Keratinocyte (primary cell): ENCODE results near the gene NF1. TPM values are rescaled to one million over a fixed set of nuclear protein-coding genes. Genes with fewer than 3 reads are reported as not detected.

Experiments
- DNase-seq: peaks from one replicate; pipeline ENCODE4 v3.0.0-alpha.2; 2011; ENCODE audit warnings: low read depth, missing footprints, low spot score
- FAIRE-seq: peaks from 2 replicates; lab custom pipeline; 2011; peaks lifted over from hg19 to GRCh38; lab: Jason Lieb, UNC
- H2AFZ ChIP-seq: 2 replicates; pipeline ENCODE4 v1.6.0; 2012; ENCODE audit warnings: low read length, control low read depth, inconsistent platforms; ENCODE audit not compliant: control insufficient read depth
- H3K27ac ChIP-seq: 2 replicates; pipeline ENCODE4 v1.5.1; 2011; ENCODE audit warnings: low read length; ENCODE audit not compliant: control insufficient read depth, insufficient read depth
- H3K27me3 ChIP-seq: 3 replicates; pipeline ENCODE4 v1.6.0; 2011; ENCODE audit warnings: low read length; ENCODE audit not compliant: control insufficient read depth, insufficient read depth; ENCODE audit errors: extremely low read depth
- H3K36me3 ChIP-seq, 2 experiments: 2 replicates in 1 of 2; 3 replicates in 1 of 2; pipeline ENCODE4 v1.5.1; 2011; ENCODE audit warnings: low read length in 2 of 2, mild to moderate bottlenecking in 1 of 2; ENCODE audit not compliant: control insufficient read depth in 2 of 2, insufficient read depth in 2 of 2; ENCODE audit errors: extremely low read depth in 1 of 2
- H3K4me1 ChIP-seq: 3 replicates; pipeline ENCODE4 v1.5.1; 2011; ENCODE audit warnings: low read length; ENCODE audit not compliant: control insufficient read depth, insufficient read depth; ENCODE audit errors: extremely low read depth
- H3K4me2 ChIP-seq: 3 replicates; pipeline ENCODE4 v1.6.0; 2011; ENCODE audit warnings: low read depth, low read length; ENCODE audit not compliant: control insufficient read depth, insufficient read depth; ENCODE audit errors: extremely low read depth
- H3K4me3 ChIP-seq, 3 experiments: fragments of 200-600 bp in 1 of 3; sonication (generic) in 1 of 3; 2 replicates in 2 of 3; 3 replicates in 1 of 3; pipeline ENCODE4 v1.5.1; 2011 to 2016; ENCODE audit warnings: low read length in 3 of 3, mild to moderate bottlenecking in 3 of 3, control low read depth in 2 of 3, inconsistent platforms in 1 of 3, low read depth in 1 of 3, mixed read lengths in 1 of 3, mixed run types in 1 of 3, moderate library complexity in 1 of 3; ENCODE audit not compliant: control insufficient read depth in 2 of 3, insufficient read depth in 2 of 3; ENCODE audit errors: extremely low read depth in 1 of 3
- H3K79me2 ChIP-seq: 2 replicates; pipeline ENCODE4 v1.6.0; 2012; ENCODE audit warnings: low read length; ENCODE audit not compliant: control insufficient read depth, insufficient read depth
- H3K9ac ChIP-seq: 3 replicates; pipeline ENCODE4 v1.6.0; 2011; ENCODE audit warnings: low read length; ENCODE audit not compliant: control insufficient read depth, insufficient read depth; ENCODE audit errors: extremely low read depth
- H3K9me1 ChIP-seq: 3 replicates; pipeline ENCODE4 v1.6.0; 2011; ENCODE audit warnings: low read length; ENCODE audit not compliant: control insufficient read depth, insufficient read depth; ENCODE audit errors: extremely low read depth
- H3K9me3 ChIP-seq: 2 replicates; pipeline ENCODE4 v1.5.1; 2012; ENCODE audit warnings: low read depth, low read length; ENCODE audit not compliant: control insufficient read depth
- H4K20me1 ChIP-seq: 3 replicates; pipeline ENCODE4 v1.6.0; 2011; ENCODE audit warnings: low read length; ENCODE audit not compliant: control insufficient read depth, insufficient read depth; ENCODE audit errors: extremely low read depth
- CTCF ChIP-seq, 3 experiments: IDR thresholded peaks in 1 of 3; conservative IDR thresholded peaks in 1 of 3; optimal IDR thresholded peaks in 1 of 3; 2 replicates in 2 of 3; 3 replicates in 1 of 3; pipeline versions ENCODE3 to v1.5.1; 2011; ENCODE audit warnings: low read length in 3 of 3, mild to moderate bottlenecking in 3 of 3, moderate library complexity in 2 of 3, control low read depth in 1 of 3, inconsistent platforms in 1 of 3; ENCODE audit not compliant: insufficient read depth in 2 of 3; ENCODE audit errors: extremely low read depth in 1 of 3
- EZH2 ChIP-seq: IDR thresholded peaks from one replicate; pipeline ENCODE4 v1.6.1; 2012; ENCODE audit warnings: inconsistent platforms, mild to moderate bottlenecking, low read length, moderate library complexity
- dilution Hi-C: fragments of 300-500 bp; cut with MboI; formaldehyde crosslinking; loops from one replicate; pipeline ENCODE4 v1.7.0; 2020; ENCODE audit warnings: low sequenced_read_pairs; ENCODE audit not compliant: extremely low pct_ligation_motif_present
- polyA plus RNA-seq, 5 experiments: library from polyadenylated mRNA; depleted of rRNA in 3 of 5; stranded (reverse) in 3 of 5; stranded (forward) in 1 of 5; unstranded in 1 of 5; fragments of >200 nt; gene quantifications; 1 replicate in 1 of 5; 2 replicates in 3 of 5; 3 replicates in 1 of 5; pipeline versions ENCODE4 v1.2.1 to v1.2.3, GENCODE V29; 2011 to 2012; ENCODE audit warnings: missing spikeins in 2 of 5, low read depth in 1 of 5, low replicate concordance in 1 of 5

The NF1 gene
- polyA plus RNA-seq, 1 donor (not counting 4 experiments of a cell fraction or from before 2014, with no cell fraction given): 26.7 TPM

GRCh38 chr17:31320241-31320640, 225.5 kb downstream of the NF1 start:
- no peak overlapping the region for H2AFZ ChIP-seq
- FAIRE-seq: no peak
- H3K9me3 ChIP-seq: no peaks in the 10 kb centered on the region
- H3K9me1 ChIP-seq: no peaks in the 10 kb centered on the region
- H3K27me3 ChIP-seq: no peaks in the 10 kb centered on the region
- H3K9ac ChIP-seq: no peak overlapping the region
- no peaks in the 10 kb centered on the region for H3K36me3 ChIP-seq
- no peaks in the 10 kb centered on the region for H4K20me1 ChIP-seq
- no peak for DNase-seq
- H3K4me1 ChIP-seq: peaks cover 20% of the 10 kb centered on the region
- H3K79me2 ChIP-seq: no peaks in the 10 kb centered on the region
- no peak overlapping the region for H3K4me3 ChIP-seq
- no peak overlapping the region for H3K4me2 ChIP-seq
- dilution Hi-C loops: no loop called here
- TF ChIP-seq EZH2: no peak
- no peak for TF ChIP-seq CTCF (optimal IDR thresholded peaks at IDR 0.05 in 1 of 3, IDR thresholded peaks at IDR 0.05 in 1 of 3, conservative IDR thresholded peaks at IDR 0.05 in 1 of 3; ENCODE audit: extremely low read depth in 1 of 3, insufficient read depth in 2 of 3, low read length in 3 of 3)
- no peak overlapping the region for H3K27ac ChIP-seq

GRCh38 chr17:31320791-31321190, 226.0 kb downstream of the NF1 start:
- Histone ChIP-seq H4K20me1 (no peaks in the 10 kb centered on the region), H3K4me1 (peaks cover 20% of the 10 kb centered on the region), H2AFZ (no peak overlapping the region), H3K9me1 (no peaks in the 10 kb centered on the region), H3K27ac (no peak overlapping the region), H3K4me2 (no peak overlapping the region), H3K27me3 (no peaks in the 10 kb centered on the region), H3K79me2 (no peaks in the 10 kb centered on the region), H3K9ac (no peak overlapping the region), H3K4me3 (no peak overlapping the region), H3K9me3 (no peaks in the 10 kb centered on the region), H3K36me3 (no peaks in the 10 kb centered on the region)
- FAIRE-seq (no peak), DNase-seq (no peak)
- dilution Hi-C loops: no loop called here
- TF ChIP-seq CTCF (optimal IDR thresholded peaks at IDR 0.05 in 1 of 3, IDR thresholded peaks at IDR 0.05 in 1 of 3, conservative IDR thresholded peaks at IDR 0.05 in 1 of 3; ENCODE audit: extremely low read depth in 1 of 3, insufficient read depth in 2 of 3, low read length in 3 of 3): no peak
- TF ChIP-seq EZH2: no peak
